GM18508 (cell line): ENCODE measurements around the gene GALR1.
"Not testable (repeated sequence)": the region's sequence is repeated elsewhere in the genome, so short reads cannot be mapped to it uniquely, and the experiment has no call there.

Experiments used
- ATAC-seq: cut with Tn5 transposase; IDR thresholded peaks from one replicate; pipeline ENCODE4 v1.9.1; 2021; ENCODE audit warnings: moderate number of reproducible peaks; ENCODE audit not compliant: insufficient read depth, unreplicated experiment

Gene GALR1

DNA sequence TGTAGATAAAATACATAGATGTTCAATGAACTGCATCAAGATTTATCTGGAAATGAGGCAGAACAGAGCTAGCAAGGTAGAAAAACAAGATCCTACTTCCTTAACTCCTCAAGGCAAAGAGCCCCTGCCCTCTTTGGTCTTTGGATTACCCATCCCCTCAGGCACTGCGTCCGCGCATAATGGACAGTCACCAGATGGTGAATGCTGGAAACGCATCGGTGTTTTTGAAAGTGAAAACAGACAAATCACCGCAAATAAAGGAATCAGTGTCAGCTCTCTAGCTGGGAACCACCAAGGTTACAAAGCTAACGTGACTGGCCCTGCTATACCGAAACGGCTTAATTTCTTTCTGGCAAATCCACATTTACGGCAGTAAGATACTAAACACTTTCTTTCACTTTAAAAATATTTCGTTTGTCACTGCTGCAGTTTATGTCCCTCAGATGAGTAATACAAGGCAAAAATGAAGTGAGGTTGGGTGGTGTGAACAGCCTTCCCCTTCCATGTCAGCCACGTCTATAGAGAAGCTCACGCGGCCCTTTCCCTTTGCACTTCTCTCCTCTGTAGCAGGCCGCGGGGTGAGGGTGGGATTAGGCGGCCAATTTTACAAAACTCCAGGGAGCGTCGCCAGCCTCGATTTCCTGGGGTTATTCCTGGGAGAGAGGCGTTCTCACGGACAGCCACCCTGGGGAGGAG lies 627 bp upstream of the GALR1 start:
- ATAC-seq, result no peak

DNA sequence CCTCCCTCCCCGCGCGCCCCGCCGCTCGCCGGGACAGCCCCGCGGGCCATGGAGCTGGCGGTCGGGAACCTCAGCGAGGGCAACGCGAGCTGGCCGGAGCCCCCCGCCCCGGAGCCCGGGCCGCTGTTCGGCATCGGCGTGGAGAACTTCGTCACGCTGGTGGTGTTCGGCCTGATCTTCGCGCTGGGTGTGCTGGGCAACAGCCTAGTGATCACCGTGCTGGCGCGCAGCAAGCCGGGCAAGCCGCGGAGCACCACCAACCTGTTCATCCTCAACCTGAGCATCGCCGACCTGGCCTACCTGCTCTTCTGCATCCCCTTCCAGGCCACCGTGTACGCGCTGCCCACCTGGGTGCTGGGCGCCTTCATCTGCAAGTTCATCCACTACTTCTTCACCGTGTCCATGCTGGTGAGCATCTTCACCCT lies 865 bp downstream of the GALR1 start:
- no peak for ATAC-seq

DNA sequence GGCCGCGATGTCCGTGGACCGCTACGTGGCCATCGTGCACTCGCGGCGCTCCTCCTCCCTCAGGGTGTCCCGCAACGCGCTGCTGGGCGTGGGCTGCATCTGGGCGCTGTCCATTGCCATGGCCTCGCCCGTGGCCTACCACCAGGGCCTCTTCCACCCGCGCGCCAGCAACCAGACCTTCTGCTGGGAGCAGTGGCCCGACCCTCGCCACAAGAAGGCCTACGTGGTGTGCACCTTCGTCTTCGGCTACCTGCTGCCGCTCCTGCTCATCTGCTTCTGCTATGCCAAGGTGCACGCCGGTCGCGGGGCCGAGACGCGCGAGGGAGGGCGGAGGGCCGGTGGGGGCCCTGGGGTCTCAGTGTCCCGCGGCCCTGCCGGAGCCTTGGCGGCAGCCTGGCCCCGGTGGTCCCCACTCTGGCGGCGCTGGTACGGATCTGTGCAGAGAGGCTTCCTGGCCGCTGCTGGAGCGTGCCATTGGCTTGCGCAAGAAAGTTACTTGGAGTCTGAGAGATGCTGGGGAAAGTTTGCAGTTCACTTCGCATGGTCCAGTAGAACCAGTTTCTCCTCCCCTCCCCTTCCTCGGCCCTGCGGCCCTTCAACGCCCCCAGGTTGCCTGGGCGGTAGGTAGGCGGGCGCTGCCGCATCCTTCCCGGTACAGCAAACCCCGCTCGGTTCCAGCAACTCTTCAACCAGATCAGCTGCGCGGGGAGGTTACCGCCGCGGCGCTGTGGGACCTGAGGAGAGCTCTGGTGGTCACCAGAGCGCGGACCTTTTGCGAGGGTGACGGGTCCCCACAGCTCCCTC lies 1.5 kb downstream of the GALR1 start:
- ATAC-seq, result no peak

GRCh38 chr18:77251730-77252050 lies 2.0 kb downstream of the GALR1 start:
- ATAC-seq, result no peak

DNA sequence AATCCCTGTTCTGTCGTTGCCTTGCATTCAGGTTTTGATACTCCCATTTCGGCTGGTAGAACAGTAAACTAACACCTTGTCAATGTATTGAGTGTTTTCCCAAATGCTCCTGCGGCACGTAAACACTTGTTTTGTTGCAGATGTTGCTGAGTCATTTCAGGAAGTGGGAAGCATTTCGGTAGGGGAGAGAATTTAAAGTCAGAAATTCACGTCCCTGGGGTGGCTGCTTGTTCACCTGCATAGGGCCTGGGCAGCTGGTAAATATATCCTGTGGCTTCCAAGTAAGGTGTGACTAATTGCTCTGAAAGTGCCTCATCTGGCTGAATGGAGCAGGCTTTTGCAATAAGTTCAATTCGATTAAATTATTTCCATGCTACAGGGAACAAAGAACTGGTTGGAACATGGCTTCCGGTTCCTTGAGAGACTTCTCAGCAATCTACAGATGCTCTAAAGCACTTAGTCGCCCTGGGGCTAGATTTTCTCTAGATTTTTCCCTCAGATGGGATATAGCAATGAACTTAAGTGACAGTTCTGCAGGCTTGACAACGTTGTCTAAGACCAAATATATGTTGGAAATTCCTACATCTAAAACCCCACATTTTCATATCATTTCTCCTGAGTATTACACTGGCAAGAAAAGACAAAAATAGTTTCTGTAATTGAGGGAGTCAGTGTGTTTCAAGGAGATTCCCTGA lies 5.2 kb downstream of the GALR1 start:
- no peak for ATAC-seq

DNA sequence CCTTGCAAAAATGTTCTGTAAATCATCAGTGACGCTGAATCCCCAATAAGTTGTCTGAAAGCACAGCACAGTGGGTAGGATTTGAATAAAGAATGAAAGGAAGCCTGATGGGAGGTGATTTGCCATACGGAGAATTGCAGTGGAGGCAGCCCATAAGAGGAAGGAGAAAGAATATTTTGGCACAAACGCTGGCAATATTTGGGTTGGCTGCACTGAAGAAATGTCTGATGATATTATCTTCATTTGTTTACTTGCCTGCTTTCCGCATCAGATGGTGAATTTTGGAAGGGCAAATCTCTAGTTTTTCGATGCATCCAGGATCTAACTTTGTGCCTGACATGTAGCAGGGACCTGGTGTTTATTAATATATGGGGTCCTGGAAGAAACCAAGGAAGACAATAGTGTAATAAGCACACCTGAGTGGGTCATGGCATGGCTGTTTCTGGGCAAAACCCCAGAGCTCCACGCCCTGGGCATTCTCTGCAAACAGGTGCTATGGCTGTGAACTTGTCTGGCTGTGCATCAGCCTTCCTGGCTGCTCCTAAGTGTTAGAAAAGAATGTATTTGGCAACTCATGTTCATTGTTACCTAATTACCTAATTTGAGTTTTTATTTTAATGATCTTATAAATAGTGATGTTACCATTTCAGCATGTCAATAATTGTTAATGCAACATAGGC lies 5.9 kb downstream of the GALR1 start:
- no peak for ATAC-seq

DNA sequence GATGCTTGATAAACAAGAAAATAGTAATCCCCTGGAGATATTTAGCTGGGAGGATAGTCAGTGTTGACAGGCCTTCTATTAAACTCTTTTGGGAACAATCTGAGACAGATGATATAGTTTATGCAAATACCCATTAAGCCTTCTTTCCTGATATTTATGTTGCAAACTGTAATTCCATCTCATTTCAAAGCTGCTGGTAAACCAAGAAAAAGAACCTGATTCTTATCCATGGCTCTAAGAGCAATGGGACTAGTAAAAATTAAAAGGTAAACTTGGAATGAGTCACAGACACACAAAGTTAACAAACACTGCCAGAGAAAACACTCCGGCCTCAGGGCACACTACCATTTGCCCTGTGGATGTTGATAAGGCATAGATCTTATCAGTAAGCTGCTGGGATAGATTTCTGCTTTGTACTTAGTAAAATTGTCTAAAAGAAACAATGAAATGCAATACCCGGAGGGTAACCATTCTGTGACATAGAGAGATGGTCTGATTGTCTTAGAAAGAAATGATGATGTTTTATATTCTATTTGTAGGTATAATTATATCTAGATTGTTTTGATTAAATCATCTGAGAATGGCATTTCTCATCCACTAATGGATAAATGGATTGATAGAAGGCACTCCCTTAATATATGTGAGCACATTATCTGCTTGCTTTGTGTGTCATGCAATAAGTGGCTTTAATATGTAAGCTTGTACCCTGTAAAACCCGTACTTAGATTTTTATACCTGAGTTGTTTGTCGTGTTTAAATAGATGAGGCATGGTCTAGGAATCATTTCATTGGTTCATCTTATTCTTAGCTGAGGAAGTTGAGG lies 13.2 kb downstream of the GALR1 start:
- no peak for ATAC-seq

DNA sequence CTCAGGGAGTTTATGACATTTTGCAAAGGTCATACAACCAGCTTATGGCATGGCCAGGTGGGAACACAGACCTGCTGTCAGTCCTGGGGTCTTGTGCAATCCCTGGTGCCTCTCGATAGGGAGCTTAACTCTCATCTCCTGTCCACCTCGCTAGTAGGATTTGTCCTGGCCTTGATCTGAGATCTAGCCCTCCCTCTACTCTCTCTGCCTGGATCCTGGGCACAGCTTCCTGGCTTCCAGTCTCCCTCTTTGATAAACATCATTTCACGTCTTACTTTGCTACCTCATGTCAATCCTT lies 13.8 kb downstream of the GALR1 start:
- ATAC-seq, result no peak

- ATAC-seq, result no peak
Measured at GRCh38 chr18:77267969-77268368, 18.3 kb downstream of the GALR1 start.

DNA sequence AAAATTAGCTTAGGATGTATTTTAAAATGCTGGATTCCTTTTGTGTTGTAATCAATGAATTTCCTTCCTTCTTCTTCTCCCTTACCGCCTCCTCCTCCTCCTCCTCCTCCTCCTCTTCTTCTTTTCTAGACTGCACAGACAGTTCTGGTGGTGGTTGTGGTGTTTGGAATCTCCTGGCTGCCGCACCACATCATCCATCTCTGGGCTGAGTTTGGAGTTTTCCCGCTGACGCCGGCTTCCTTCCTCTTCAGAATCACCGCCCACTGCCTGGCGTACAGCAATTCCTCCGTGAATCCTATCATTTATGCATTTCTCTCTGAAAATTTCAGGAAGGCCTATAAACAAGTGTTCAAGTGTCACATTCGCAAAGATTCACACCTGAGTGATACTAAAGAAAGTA lies 18.8 kb downstream of the GALR1 start:
- no peak for ATAC-seq

GRCh38 chr18:77271576-77272481 lies 22.2 kb downstream of the GALR1 start:
- no peak for ATAC-seq

DNA sequence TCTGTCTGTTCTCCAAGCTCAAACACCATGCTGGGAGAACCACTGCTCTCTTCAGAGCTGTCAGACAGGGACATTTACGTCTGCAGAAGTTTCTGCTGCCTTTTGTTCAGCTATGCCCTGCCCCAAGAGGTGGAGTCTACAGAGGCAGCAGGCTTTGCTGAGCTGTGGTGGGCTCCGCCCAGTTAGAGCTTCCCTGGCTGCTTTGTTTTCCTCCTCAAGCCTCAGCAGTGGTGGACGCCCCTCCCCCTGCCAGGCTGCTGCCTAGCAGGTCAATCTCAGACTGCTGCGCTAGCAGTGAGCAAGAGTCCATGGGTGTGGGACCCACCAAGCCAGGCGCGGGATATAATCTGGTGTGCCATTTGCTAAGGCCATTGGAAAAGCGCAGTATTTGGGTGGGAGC lies 41.2 kb downstream of the GALR1 start:
- not testable (repeated sequence) for ATAC-seq

GRCh38 chr18:77298172-77298571 lies 48.5 kb downstream of the GALR1 start:
- ATAC-seq, result no peak

DNA sequence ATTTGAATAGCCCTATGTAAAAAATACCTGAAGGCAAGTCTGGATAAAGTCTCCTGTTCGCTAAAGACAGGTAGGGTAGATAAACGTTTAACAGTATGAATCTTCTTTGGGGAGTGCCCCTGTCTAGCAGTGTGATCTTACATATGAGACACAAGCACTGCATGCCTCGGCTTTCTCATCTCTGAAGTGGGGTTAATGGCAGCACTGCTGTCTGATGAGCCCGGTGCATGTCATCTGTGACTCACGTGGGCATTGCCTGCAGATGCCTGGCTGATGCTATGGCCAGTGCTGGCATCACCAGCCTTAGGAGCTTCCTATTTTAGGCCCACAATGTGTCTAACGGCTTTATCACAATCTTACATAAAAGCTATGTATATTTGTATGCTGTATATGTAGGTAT lies 50.1 kb downstream of the GALR1 start:
- no peak for ATAC-seq

DNA sequence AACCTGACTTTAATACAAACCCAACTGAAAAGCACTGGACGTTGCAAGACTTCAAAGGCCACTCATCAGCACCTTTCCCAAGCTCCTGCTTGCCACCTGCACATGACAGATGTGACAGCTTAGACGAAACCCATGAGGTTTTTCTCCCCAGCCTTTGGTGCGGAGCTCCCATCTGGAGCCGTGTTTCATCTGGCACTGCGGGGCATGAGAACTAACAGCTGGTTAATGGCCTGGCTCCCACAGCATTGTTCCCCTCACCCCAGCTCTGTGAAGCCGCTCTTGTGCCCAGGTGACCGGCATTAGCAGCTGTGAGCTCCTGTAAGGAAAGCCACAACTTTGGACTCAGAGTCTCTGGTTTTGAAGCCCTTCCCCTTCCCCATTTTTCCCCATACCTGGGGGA lies 50.9 kb downstream of the GALR1 start:
- no peak for ATAC-seq

GRCh38 chr18:77304268-77304667 lies 54.6 kb downstream of the GALR1 start:
- ATAC-seq, result no peak

- ATAC-seq, result no peak
Measured at GRCh38 chr18:77305676-77306075, 56.0 kb downstream of the GALR1 start.

GRCh38 chr18:77308216-77308615 lies 58.6 kb downstream of the GALR1 start:
- ATAC-seq, result no peak

GRCh38 chr18:77314511-77314910 lies 64.9 kb downstream of the GALR1 start:
- ATAC-seq, result no peak
